GM21360 (cell line): Measurements from ENCODE around the gene DEFB125.

Experiments
- ATAC-seq: cut with Tn5 transposase; IDR thresholded peaks from one replicate; pipeline ENCODE4 v1.9.1; 2021; ENCODE audit warnings: mild to moderate bottlenecking, moderate library complexity; ENCODE audit not compliant: unreplicated experiment

Gene DEFB125

GRCh38 chr20:145877-146276 lies 58.4 kb downstream of the DEFB125 start:
- no peak for ATAC-seq
